Loucy (cell line): ENCODE measurements around the gene GCGR.
A peak's percentile ranks its signal among the peaks of the same experiment; 100 is the strongest.

Experiments used
- H2AFZ ChIP-seq: fragments of 200-600 bp; sonication (generic); 2 replicates; pipeline ENCODE4 v1.6.0; 2016; ENCODE audit warnings: antibody characterized with exemption, mild to moderate bottlenecking, low read length, moderate library complexity
- H3F3A ChIP-seq: fragments of 200-600 bp; 2 replicates; pipeline ENCODE4 v1.6.0; 2016; ENCODE audit warnings: antibody characterized with exemption, low read depth, mild to moderate bottlenecking
- H3K27me3 ChIP-seq: fragments of 200-600 bp; sonication (generic); 2 replicates; pipeline ENCODE4 v1.6.1; 2014; ENCODE audit warnings: low read length, mild to moderate bottlenecking; ENCODE audit not compliant: insufficient read depth, poor library complexity, severe bottlenecking
- H3K36me3 ChIP-seq: fragments of 200-600 bp; sonication (generic); 2 replicates; pipeline ENCODE4 v1.6.1; 2016; ENCODE audit warnings: low read length; ENCODE audit not compliant: insufficient read depth
- H3K4me1 ChIP-seq: fragments of 200-600 bp; sonication (generic); 2 replicates; pipeline ENCODE4 v1.5.1; 2014; ENCODE audit warnings: low read length, mild to moderate bottlenecking; ENCODE audit not compliant: insufficient read depth, poor library complexity, severe bottlenecking
- H3K4me2 ChIP-seq: fragments of 200-600 bp; sonication (generic); 2 replicates; pipeline ENCODE4 v1.6.0; 2014; ENCODE audit warnings: antibody characterized with exemption, low read length, low read depth, mild to moderate bottlenecking; ENCODE audit not compliant: poor library complexity, severe bottlenecking
- H3K4me3 ChIP-seq: fragments of 200-600 bp; sonication (generic); 2 replicates; pipeline ENCODE4 v1.5.1; 2014; ENCODE audit warnings: low read length, mild to moderate bottlenecking, mixed read lengths; ENCODE audit not compliant: poor library complexity, severe bottlenecking
- H3K79me2 ChIP-seq: fragments of 200-600 bp; sonication (generic); 2 replicates; pipeline ENCODE4 v1.6.1; 2014; ENCODE audit warnings: low read length; ENCODE audit not compliant: insufficient read depth
- H3K9ac ChIP-seq: fragments of 200-600 bp; sonication (generic); 2 replicates; pipeline ENCODE4 v1.6.0; 2014; ENCODE audit warnings: mild to moderate bottlenecking, low read depth, low read length, moderate library complexity; ENCODE audit not compliant: poor library complexity, severe bottlenecking
- H3K9me2 ChIP-seq: fragments of 200-600 bp; sonication (generic); replicated peaks from 2 replicates; pipeline ENCODE4 v1.6.1; 2016; ENCODE audit warnings: low read depth, low read length, mixed read lengths
- H3K9me3 ChIP-seq: fragments of 200-600 bp; sonication (generic); 2 replicates; pipeline ENCODE4 v1.6.1; 2014; ENCODE audit warnings: mild to moderate bottlenecking, antibody characterized with exemption, low read length, low read depth; ENCODE audit not compliant: insufficient read depth
- H4K20me1 ChIP-seq: fragments of 200-600 bp; sonication (generic); 2 replicates; pipeline ENCODE4 v1.6.0; 2014; ENCODE audit warnings: antibody characterized with exemption, low read length, mild to moderate bottlenecking; ENCODE audit not compliant: insufficient read depth, poor library complexity, severe bottlenecking
- EZH2phosphoT487 ChIP-seq: fragments of 200-600 bp; IDR thresholded peaks from 2 replicates; pipeline ENCODE4 v1.6.1; 2018; ENCODE audit warnings: antibody characterized with exemption, mild to moderate bottlenecking, moderate library complexity, borderline replicate concordance
- TF ChIP-seq, protein P1 (sequence below): fragments of 200-600 bp; sonication (generic); conservative IDR thresholded peaks from 2 replicates; pipeline ENCODE4 v1.5.1; 2014; ENCODE audit warnings: mild to moderate bottlenecking, antibody characterized with exemption, low read length

Gene GCGR

GRCh38 chr17:81831563-81831956 lies 27.6 kb downstream of the GCGR start:
- peak overlapping the region; percentile 96 for H3K4me3 ChIP-seq
- no peaks in the 10 kb centered on the region for H3K36me3 ChIP-seq
- peak overlapping the region; percentile 88 for H3K9ac ChIP-seq
- H3K79me2 ChIP-seq, result peaks cover 49% of the 10 kb centered on the region
- TF ChIP-seq, protein P1, sequence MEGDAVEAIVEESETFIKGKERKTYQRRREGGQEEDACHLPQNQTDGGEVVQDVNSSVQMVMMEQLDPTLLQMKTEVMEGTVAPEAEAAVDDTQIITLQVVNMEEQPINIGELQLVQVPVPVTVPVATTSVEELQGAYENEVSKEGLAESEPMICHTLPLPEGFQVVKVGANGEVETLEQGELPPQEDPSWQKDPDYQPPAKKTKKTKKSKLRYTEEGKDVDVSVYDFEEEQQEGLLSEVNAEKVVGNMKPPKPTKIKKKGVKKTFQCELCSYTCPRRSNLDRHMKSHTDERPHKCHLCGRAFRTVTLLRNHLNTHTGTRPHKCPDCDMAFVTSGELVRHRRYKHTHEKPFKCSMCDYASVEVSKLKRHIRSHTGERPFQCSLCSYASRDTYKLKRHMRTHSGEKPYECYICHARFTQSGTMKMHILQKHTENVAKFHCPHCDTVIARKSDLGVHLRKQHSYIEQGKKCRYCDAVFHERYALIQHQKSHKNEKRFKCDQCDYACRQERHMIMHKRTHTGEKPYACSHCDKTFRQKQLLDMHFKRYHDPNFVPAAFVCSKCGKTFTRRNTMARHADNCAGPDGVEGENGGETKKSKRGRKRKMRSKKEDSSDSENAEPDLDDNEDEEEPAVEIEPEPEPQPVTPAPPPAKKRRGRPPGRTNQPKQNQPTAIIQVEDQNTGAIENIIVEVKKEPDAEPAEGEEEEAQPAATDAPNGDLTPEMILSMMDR, result no peak
- no peak for TF ChIP-seq EZH2phosphoT487
- no peaks in the 10 kb centered on the region for H3K9me3 ChIP-seq
- no peaks in the 10 kb centered on the region for H3K9me2 ChIP-seq
- no peaks in the 10 kb centered on the region for H3K27me3 ChIP-seq
- no peak overlapping the region for H2AFZ ChIP-seq
- H4K20me1 ChIP-seq, result no peaks in the 10 kb centered on the region
- H3K4me1 ChIP-seq, result peaks cover 23% of the 10 kb centered on the region
- H3K4me2 ChIP-seq, result peak overlapping the region; percentile 99
- no peaks in the 10 kb centered on the region for H3F3A ChIP-seq

DNA sequence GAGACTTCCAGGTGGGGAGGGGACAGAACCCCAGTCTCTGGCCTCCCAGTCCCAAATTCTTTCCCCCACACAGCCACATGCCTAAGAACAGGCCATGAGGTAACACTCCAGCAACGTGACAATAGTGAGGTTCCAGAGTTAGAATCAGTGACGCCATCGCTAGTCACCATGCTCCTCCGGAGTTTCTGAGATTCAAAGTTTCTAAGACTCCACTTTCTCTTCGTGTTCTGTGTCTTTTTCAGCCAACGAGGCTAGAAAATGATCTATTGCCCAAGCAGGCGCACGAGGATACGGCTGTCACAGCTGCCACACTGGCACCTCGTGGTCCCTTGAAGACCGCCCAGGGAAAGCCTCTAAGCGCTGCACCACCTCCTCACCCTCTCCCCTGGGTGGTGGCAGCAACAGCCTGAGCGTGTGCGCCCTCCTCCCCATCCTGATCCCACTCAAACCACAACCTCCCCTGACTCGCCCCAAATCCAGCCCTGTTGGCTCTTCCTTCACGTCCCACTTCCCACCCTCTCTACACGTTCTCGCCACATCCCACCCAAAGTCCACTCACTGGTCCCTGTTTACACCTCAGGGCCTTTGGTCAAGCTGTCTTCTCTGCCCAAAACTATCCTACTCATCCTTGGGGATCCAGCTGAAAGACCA lies 28.1 kb downstream of the GCGR start:
- Histone ChIP-seq H3K4me3 (peak overlapping the region; percentile 96), H2AFZ (peak overlapping the region; percentile 44; the same call in 1 of the 2 replicates), H3K9ac (peak overlapping the region; percentile 88), H4K20me1 (no peaks in the 10 kb centered on the region), H3K9me2 (no peaks in the 10 kb centered on the region), H3K4me1 (peaks cover 23% of the 10 kb centered on the region), H3F3A (no peaks in the 10 kb centered on the region), H3K4me2 (peak overlapping the region; percentile 99), H3K27me3 (no peaks in the 10 kb centered on the region), H3K36me3 (no peaks in the 10 kb centered on the region), H3K79me2 (peaks cover 49% of the 10 kb centered on the region), H3K9me3 (no peaks in the 10 kb centered on the region)
- no peak for TF ChIP-seq EZH2phosphoT487
- TF ChIP-seq, protein P1, result no peak

DNA sequence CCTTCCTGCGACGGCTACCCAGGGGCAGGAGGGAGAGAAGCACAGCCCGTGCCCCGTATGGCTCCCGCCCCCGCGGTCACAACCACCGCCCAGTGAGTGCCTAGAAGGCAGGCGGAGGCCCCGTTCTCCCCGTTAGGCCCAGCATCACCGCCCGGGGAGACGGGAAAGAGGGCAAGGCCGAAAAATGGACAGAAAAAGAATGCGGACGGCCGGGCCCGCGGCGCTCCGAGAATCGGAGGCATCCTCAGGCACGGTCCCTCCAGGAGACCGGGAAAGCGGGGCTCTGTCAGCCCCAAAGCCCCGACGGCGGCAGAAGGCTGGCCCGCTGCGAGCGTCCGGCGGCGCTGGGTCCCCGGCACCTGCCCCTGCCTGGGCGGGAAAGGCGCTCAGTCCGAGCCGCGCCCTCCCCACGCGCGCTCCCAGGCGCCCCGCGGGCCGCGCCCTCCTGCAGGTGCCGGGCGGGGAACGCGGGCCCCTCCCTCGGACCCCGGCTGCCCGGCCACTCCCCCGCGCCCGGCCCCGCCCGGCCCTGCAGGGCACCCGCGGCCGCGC lies 28.7 kb downstream of the GCGR start:
- Histone ChIP-seq H3F3A (no peaks in the 10 kb centered on the region), H3K27me3 (no peaks in the 10 kb centered on the region), H3K4me2 (peak overlapping the region; percentile 99), H4K20me1 (no peaks in the 10 kb centered on the region), H3K9ac (peak overlapping the region; percentile 88), H3K4me1 (peaks cover 23% of the 10 kb centered on the region), H3K9me3 (no peaks in the 10 kb centered on the region), H3K4me3 (peak overlapping the region; percentile 96), H2AFZ (peak overlapping the region; percentile 44), H3K36me3 (no peaks in the 10 kb centered on the region), H3K79me2 (peaks cover 49% of the 10 kb centered on the region), H3K9me2 (no peaks in the 10 kb centered on the region)
- no peak for TF ChIP-seq EZH2phosphoT487
- TF ChIP-seq, protein P1, result no peak
